ENCODE measurements around the gene ZDHHC8. TPM values are rescaled to one million over a fixed set of nuclear protein-coding genes. Genes with fewer than 3 reads are reported as not detected.
A peak's percentile ranks its signal among the peaks of the same experiment; 100 is the strongest.

Gene ZDHHC8
- total and polyA plus RNA-seq, 2 experiments from 2014 or later, result 9.6 to 72.7 TPM

GRCh38 chr22:20171288-20172140 is 39.9 kb downstream of the ZDHHC8 start:
- no peak overlapping the region for H3K4me3 ChIP-seq
- 95% methylated on average over 12 of the region's 12 CpGs for WGBS (ENCODE audit: low lambda C conversion rate, missing lambda C conversion rate)
- no peaks in the 10 kb centered on the region for H3K27me3 ChIP-seq
- H3K79me2 ChIP-seq, result no peaks in the 10 kb centered on the region
- TF ChIP-seq EZH2 (IDR thresholded peaks at IDR 0.05; ENCODE audit: borderline replicate concordance) (no peak), EZH2phosphoT487 (IDR thresholded peaks at IDR 0.05; ENCODE audit: low read depth, severe bottlenecking, unreplicated experiment) (no peak)
- TF ChIP-seq, protein P1, sequence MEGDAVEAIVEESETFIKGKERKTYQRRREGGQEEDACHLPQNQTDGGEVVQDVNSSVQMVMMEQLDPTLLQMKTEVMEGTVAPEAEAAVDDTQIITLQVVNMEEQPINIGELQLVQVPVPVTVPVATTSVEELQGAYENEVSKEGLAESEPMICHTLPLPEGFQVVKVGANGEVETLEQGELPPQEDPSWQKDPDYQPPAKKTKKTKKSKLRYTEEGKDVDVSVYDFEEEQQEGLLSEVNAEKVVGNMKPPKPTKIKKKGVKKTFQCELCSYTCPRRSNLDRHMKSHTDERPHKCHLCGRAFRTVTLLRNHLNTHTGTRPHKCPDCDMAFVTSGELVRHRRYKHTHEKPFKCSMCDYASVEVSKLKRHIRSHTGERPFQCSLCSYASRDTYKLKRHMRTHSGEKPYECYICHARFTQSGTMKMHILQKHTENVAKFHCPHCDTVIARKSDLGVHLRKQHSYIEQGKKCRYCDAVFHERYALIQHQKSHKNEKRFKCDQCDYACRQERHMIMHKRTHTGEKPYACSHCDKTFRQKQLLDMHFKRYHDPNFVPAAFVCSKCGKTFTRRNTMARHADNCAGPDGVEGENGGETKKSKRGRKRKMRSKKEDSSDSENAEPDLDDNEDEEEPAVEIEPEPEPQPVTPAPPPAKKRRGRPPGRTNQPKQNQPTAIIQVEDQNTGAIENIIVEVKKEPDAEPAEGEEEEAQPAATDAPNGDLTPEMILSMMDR (IDR thresholded peaks at IDR 0.05; ENCODE audit: poor library complexity), result no peak
- H4K20me1 ChIP-seq (ENCODE audit: insufficient read depth, poor library complexity, severe bottlenecking), result no peaks in the 10 kb centered on the region
- no peak overlapping the region for H3K4me2 ChIP-seq
- DNase-seq (ENCODE audit: low spot score), result no peak
- no peaks in the 10 kb centered on the region for H3K9me3 ChIP-seq (ENCODE audit: low read depth)
- H3K27ac ChIP-seq, result no peak overlapping the region
- no peak overlapping the region for H2AFZ ChIP-seq
- H3K36me3 ChIP-seq (replicated peaks; ENCODE audit: insufficient read depth, low read depth), result no peaks in the 10 kb centered on the region
- H3K9me2 ChIP-seq (replicated peaks; ENCODE audit: insufficient read depth), result no peaks in the 10 kb centered on the region
- H3K4me1 ChIP-seq (ENCODE audit: insufficient read depth), result peaks cover 22% of the 10 kb centered on the region

DNA sequence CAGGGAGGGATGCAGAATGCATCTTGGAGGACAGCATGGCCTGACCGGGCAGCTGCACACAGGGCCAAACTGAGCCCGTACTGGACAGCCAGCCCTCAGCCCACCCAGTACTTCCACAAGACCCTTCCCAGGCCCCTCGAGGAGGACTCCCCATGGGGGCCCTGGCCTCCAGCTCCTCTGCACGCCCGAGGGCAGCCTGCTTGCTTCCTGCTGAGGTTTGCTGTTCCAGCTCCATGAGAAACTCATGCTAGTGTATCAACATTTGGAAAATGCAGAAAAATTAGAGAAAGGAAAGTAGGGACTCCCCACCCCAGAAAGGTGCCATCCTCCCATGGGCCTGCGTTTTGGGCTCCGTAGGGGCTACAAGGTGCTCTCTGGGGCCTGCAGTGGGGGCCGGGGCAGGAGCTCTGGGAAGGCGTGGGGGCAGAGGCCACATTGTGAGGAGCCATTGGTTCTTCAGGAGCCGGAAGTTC is 40.6 kb downstream of the ZDHHC8 start:
- Histone ChIP-seq H2AFZ (no peak overlapping the region), H3K27me3 (no peaks in the 10 kb centered on the region), H4K20me1 (ENCODE audit: insufficient read depth, poor library complexity, severe bottlenecking) (no peaks in the 10 kb centered on the region), H3K9me2 (replicated peaks; ENCODE audit: insufficient read depth) (no peaks in the 10 kb centered on the region), H3K9me3 (ENCODE audit: low read depth) (no peaks in the 10 kb centered on the region), H3K36me3 (replicated peaks; ENCODE audit: insufficient read depth, low read depth) (no peaks in the 10 kb centered on the region), H3K4me1 (ENCODE audit: insufficient read depth) (peaks cover 22% of the 10 kb centered on the region), H3K79me2 (no peaks in the 10 kb centered on the region), H3K4me3 (no peak overlapping the region), H3K4me2 (no peak overlapping the region), H3K27ac (no peak overlapping the region)
- WGBS (ENCODE audit: low lambda C conversion rate, missing lambda C conversion rate), result 93% methylated on average over 9 of the region's 10 CpGs
- no peak for TF ChIP-seq EZH2 (IDR thresholded peaks at IDR 0.05; ENCODE audit: borderline replicate concordance)
- TF ChIP-seq, protein P1 (IDR thresholded peaks at IDR 0.05; ENCODE audit: poor library complexity), result no peak
- TF ChIP-seq EZH2phosphoT487 (IDR thresholded peaks at IDR 0.05; ENCODE audit: low read depth, severe bottlenecking, unreplicated experiment), result no peak
- no peak for DNase-seq (ENCODE audit: low spot score)

DNA sequence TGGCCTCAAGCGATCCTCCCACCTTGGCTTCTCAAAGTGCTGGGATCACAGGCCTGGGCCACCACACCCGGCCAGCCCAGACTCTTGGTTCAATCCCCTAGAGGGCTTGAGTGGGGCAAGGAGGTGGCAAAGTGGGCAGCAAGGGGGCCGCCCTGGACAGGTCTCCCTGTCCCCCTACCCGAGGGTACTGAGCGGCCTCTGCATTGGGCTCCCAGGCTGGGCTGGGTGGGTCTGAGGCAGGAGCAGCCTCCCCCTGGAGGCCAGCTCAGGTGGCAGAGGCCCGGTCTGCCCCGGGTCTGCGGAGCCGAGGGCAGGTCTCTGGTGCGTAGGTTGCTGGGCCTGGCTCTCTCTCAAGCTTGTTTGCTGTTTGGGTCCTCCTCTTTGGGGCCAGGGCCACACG is 41.6 kb downstream of the ZDHHC8 start:
- Histone ChIP-seq H3K9me3 (ENCODE audit: low read depth) (no peaks in the 10 kb centered on the region), H2AFZ (no peak overlapping the region), H3K9me2 (replicated peaks; ENCODE audit: insufficient read depth) (no peaks in the 10 kb centered on the region), H3K36me3 (replicated peaks; ENCODE audit: insufficient read depth, low read depth) (no peaks in the 10 kb centered on the region), H3K79me2 (no peaks in the 10 kb centered on the region), H3K27me3 (no peaks in the 10 kb centered on the region), H3K27ac (peak overlapping the region; percentile 4), H3K4me3 (no peak overlapping the region), H3K4me1 (ENCODE audit: insufficient read depth) (peaks cover 22% of the 10 kb centered on the region), H3K4me2 (peak overlapping the region; percentile 35), H4K20me1 (ENCODE audit: insufficient read depth, poor library complexity, severe bottlenecking) (no peaks in the 10 kb centered on the region)
- no peak for DNase-seq (ENCODE audit: low spot score)
- TF ChIP-seq, protein P1 (IDR thresholded peaks at IDR 0.05; ENCODE audit: poor library complexity), result no peak
- TF ChIP-seq EZH2 (IDR thresholded peaks at IDR 0.05; ENCODE audit: borderline replicate concordance) (no peak), EZH2phosphoT487 (IDR thresholded peaks at IDR 0.05; ENCODE audit: low read depth, severe bottlenecking, unreplicated experiment) (no peak)
- WGBS (ENCODE audit: low lambda C conversion rate, missing lambda C conversion rate), result 60% methylated on average over 11 of the region's 11 CpGs

Measured in hepatocyte (in vitro differentiated cells).